GM12878 (cell line): Measurements from ENCODE around the gene SIN3B. TPM values are rescaled to one million over a fixed set of nuclear protein-coding genes. Genes with fewer than 3 reads are reported as not detected.

Experiments used
- ATAC-seq: fragments of 200-7000 bp; cut with Tn5 transposase; 3 replicates; pipeline ENCODE4 v1.9.1; 2020; ENCODE audit warnings: mild to moderate bottlenecking, moderate library complexity
- BruUV-seq: library from RNA; stranded (reverse); fragments of 400-500 nt; replicated peaks from 2 replicates; lab custom pipeline; 2021; lab: Mats Ljungman, UMichigan
- CTCF ChIA-PET: fragments of 300-600 bp; sonication (Branson Sonifier 250); formaldehyde crosslinking; extraction: SDS; loops from one replicate; lab custom pipeline; 2021; ENCODE audit warnings: inconsistent platforms; lab: Yijun Ruan, JAX
- POLR2A ChIA-PET: fragments of 350-600 bp; formaldehyde crosslinking; extraction: SDS; loops from one replicate; lab custom pipeline; 2021; ENCODE audit warnings: inconsistent platforms; lab: Charles Lee
- RAD21 ChIA-PET: fragments of 300-600 bp; sonication (Branson Sonifier 250); formaldehyde crosslinking; loops from one replicate; lab custom pipeline; 2023; ENCODE audit warnings: antibody characterized with exemption; ENCODE audit not compliant: unreplicated experiment; lab: Charles Lee
- SMC1A ChIA-PET: fragments of 300-600 bp; sonication (Branson Sonifier 250); formaldehyde crosslinking; loops from one replicate; lab custom pipeline; 2023; ENCODE audit not compliant: unreplicated experiment, uncharacterized antibody; lab: Charles Lee
- DNase-seq: peaks from one replicate; pipeline ENCODE4 v3.0.0-alpha.2; 2011; ENCODE audit warnings: low read depth, low spot score
- FAIRE-seq: peaks from 3 replicates; lab custom pipeline; 2011; peaks lifted over from hg19 to GRCh38; lab: Jason Lieb, UNC
- H2AFZ ChIP-seq: 2 replicates; pipeline ENCODE4 v1.6.0; 2011; ENCODE audit warnings: low read depth, low read length, control low read depth; ENCODE audit not compliant: control insufficient read depth
- H3K27ac ChIP-seq: 2 replicates; pipeline ENCODE4 v1.5.1; 2011; ENCODE audit warnings: control low read depth; ENCODE audit not compliant: control insufficient read depth, insufficient read depth
- H3K27me3 ChIP-seq, 2 experiments: replicated peaks in 1 of 2; 2 replicates each; pipeline versions ENCODE4 v1.6.0 to v1.6.1; 2011; ENCODE audit warnings: low read length in 1 of 2; ENCODE audit not compliant: control insufficient read depth in 2 of 2, insufficient read depth in 2 of 2
- H3K36me3 ChIP-seq, 2 experiments: 2 replicates each; pipeline ENCODE4 v1.5.1; 2011; ENCODE audit warnings: low read length in 1 of 2; ENCODE audit not compliant: control insufficient read depth in 2 of 2, insufficient read depth in 2 of 2
- H3K4me1 ChIP-seq: 2 replicates; pipeline ENCODE4 v1.6.1; 2011; ENCODE audit warnings: mild to moderate bottlenecking, low read length, moderate library complexity, mixed read lengths; ENCODE audit not compliant: control insufficient read depth, insufficient read depth
- H3K4me2 ChIP-seq: 2 replicates; pipeline ENCODE4 v1.6.0; 2011; ENCODE audit warnings: control low read depth; ENCODE audit not compliant: control insufficient read depth, insufficient read depth
- H3K4me3 ChIP-seq: fragments of 200-600 bp; sonication (generic); 2 replicates; pipeline ENCODE4 v1.5.1; 2016
- H3K79me2 ChIP-seq: 2 replicates; pipeline ENCODE4 v1.6.0; 2011; ENCODE audit warnings: low read length; ENCODE audit not compliant: control insufficient read depth, insufficient read depth
- H3K9ac ChIP-seq: 2 replicates; pipeline ENCODE4 v1.8.0; 2011; ENCODE audit warnings: low read length, control low read depth, mixed read lengths; ENCODE audit not compliant: control insufficient read depth, insufficient read depth
- H3K9me3 ChIP-seq: replicated peaks from 3 replicates; pipeline ENCODE4 v1.5.1; 2011; ENCODE audit warnings: mild to moderate bottlenecking, low read length; ENCODE audit not compliant: control insufficient read depth, insufficient read depth
- H4K20me1 ChIP-seq: 2 replicates; pipeline ENCODE4 v1.6.0; 2011; ENCODE audit not compliant: control insufficient read depth, insufficient read depth
- ASH2L ChIP-seq: fragments of 300-600, 200-600 bp; sonication (generic); IDR thresholded peaks from 2 replicates; pipeline ENCODE4 v1.6.1; 2017; ENCODE audit warnings: low read depth, mild to moderate bottlenecking, borderline replicate concordance
- BCL3 ChIP-seq: IDR thresholded peaks from 2 replicates; pipeline ENCODE4 v1.6.1; 2011; ENCODE audit warnings: borderline replicate concordance, low read depth, mild to moderate bottlenecking, moderate library complexity, low read length; ENCODE audit not compliant: insufficient read depth, poor library complexity, severe bottlenecking
- GATAD2B ChIP-seq: fragments of 450-650 bp; conservative IDR thresholded peaks from 2 replicates; pipeline ENCODE4 v1.6.1; 2017; ENCODE audit warnings: low read depth, mild to moderate bottlenecking, moderate library complexity
- HDAC6 ChIP-seq: fragments of 200-600 bp; sonication (generic); IDR thresholded peaks from one replicate; pipeline ENCODE4 v1.8.0; 2017; ENCODE audit warnings: antibody characterized with exemption; ENCODE audit not compliant: unreplicated experiment
- JUNB ChIP-seq: IDR thresholded peaks from 2 replicates; pipeline ENCODE4 v1.6.1; 2016; ENCODE audit warnings: antibody characterized with exemption, mild to moderate bottlenecking
- MLLT1 ChIP-seq: fragments of 450-650 bp; IDR thresholded peaks from 2 replicates; pipeline ENCODE4 v1.6.1; 2016; ENCODE audit warnings: mild to moderate bottlenecking
- NR2F1 ChIP-seq: fragments of 450-650 bp; conservative IDR thresholded peaks from 2 replicates; pipeline ENCODE4 v1.6.1; 2017; ENCODE audit warnings: mild to moderate bottlenecking
- POU2F2 ChIP-seq: IDR thresholded peaks from 3 replicates; pipeline ENCODE4 v1.6.1; 2011; ENCODE audit warnings: low read depth, mild to moderate bottlenecking, low read length, borderline replicate concordance
- RELA ChIP-seq: fragments of 450-650 bp; IDR thresholded peaks from 2 replicates; pipeline ENCODE4 v1.8.0; 2014; ENCODE audit warnings: borderline replicate concordance; ENCODE audit not compliant: partially characterized antibody
- RFX5 ChIP-seq: IDR thresholded peaks from 2 replicates; pipeline ENCODE4 v1.6.1; 2011; ENCODE audit warnings: low read depth, low read length, improper control_type of control experiment
- SMAD5 ChIP-seq: IDR thresholded peaks from 2 replicates; pipeline ENCODE4 v1.6.1; 2016; ENCODE audit warnings: antibody characterized with exemption, low read depth
- SREBF1 ChIP-seq: IDR thresholded peaks from 2 replicates; pipeline ENCODE4 v1.6.1; 2012; ENCODE audit warnings: mild to moderate bottlenecking, low read length
- ZBED1 ChIP-seq: IDR thresholded peaks from 2 replicates; pipeline ENCODE4 v1.6.1; 2016; ENCODE audit warnings: borderline replicate concordance
- WGBS: methylation state at CpG from one replicate; pipeline ENCODE4 v1.1.6; 2016; ENCODE audit warnings: low lambda C conversion rate; ENCODE audit not compliant: insufficient replicate concordance, insufficient coverage; ENCODE audit errors: missing lambda C conversion rate; 5-methylcytosine and 5-hydroxymethylcytosine counted together
- in situ Hi-C: fragments of 300-500 bp; cut with MboI; formaldehyde crosslinking; loops from 9 replicates; pipeline ENCODE4 v1.14.3; 2018; ENCODE audit warnings: mixed read lengths
- intact Hi-C: fragments of 100-400 bp; cut with micrococcal nuclease; formaldehyde crosslinking; loops from one replicate; pipeline ENCODE4 v1.14.2; 2022; ENCODE audit not compliant: unreplicated experiment
- polyA plus RNA-seq, 11 experiments: library from polyadenylated mRNA; depleted of rRNA in 4 of 11; unstranded in 6 of 11; stranded (reverse) in 5 of 11; fragments of >200 nt; fragmentation: Nextera tagmentation in 4 of 11; fragmentation: Illumina TruSeq in 1 of 11; extraction: Ambion mirVana in 4 of 11; extraction: Trizol in 1 of 11; gene quantifications; 1 replicate in 1 of 11; 2 replicates in 10 of 11; pipeline versions ENCODE4 v1.2.1 to v1.2.3, GENCODE V29; 2011 to 2016; ENCODE audit warnings: inconsistent platforms in 2 of 11, missing spikeins in 2 of 11, low read depth in 1 of 11
- total RNA-seq, 4 experiments: library from RNA; depleted of rRNA in 3 of 4; stranded (reverse); fragments of >200 nt in 3 of 4; fragmentation: Illumina TruSeq in 1 of 4; extraction: Trizol in 1 of 4; gene quantifications; 2 replicates each; pipeline versions ENCODE4 v1.2.1 to v1.2.3, GENCODE V29; 2013 to 2021
- TF ChIP-seq, protein P1 (sequence below): IDR thresholded peaks from 2 replicates; pipeline ENCODE4 v1.6.1; 2011; ENCODE audit warnings: low read depth, low read length, improper control_type of control experiment, borderline replicate concordance
- TF ChIP-seq, protein P2 (sequence below): fragments of 450-650 bp; IDR thresholded peaks from 2 replicates; pipeline ENCODE4 v1.6.1; 2018; ENCODE audit warnings: borderline replicate concordance, mild to moderate bottlenecking; ENCODE audit not compliant: partially characterized antibody
- TF ChIP-seq, protein P3 (sequence below): fragments of 150-350 bp; IDR thresholded peaks from 2 replicates; pipeline ENCODE4 v1.6.1; 2014; ENCODE audit warnings: mild to moderate bottlenecking, low read depth, low read length

The SIN3B gene
- total and polyA plus RNA-seq, 10 of the 15 experiments (the other 5 are each of a cell fraction or from before 2014, with no cell fraction given): 0.68 to 34.5 (median 15.8) TPM

- DNase-seq (no peak), FAIRE-seq (no peak), ATAC-seq (no peak)
- H3K79me2 ChIP-seq: no peaks in the 10 kb centered on the region
- H3K4me2 ChIP-seq: no peak overlapping the region
- WGBS: 92% methylated on average over 16 of the region's 16 CpGs
- H3K27me3 ChIP-seq: no peaks in the 10 kb centered on the region
- ChIA-PET SMC1A (no interaction called here), RAD21 (no interaction called here), CTCF (no interaction called here), POLR2A (no interaction called here)
- no peak overlapping the region for H3K27ac ChIP-seq
- no peak overlapping the region for H3K9ac ChIP-seq
- no peaks in the 10 kb centered on the region for H3K4me1 ChIP-seq
- intact Hi-C loops (no loop called here), in situ Hi-C loops (no loop called here)
- no peak overlapping the region for H3K4me3 ChIP-seq
- no peaks in the 10 kb centered on the region for H4K20me1 ChIP-seq
- H3K36me3 ChIP-seq: no peaks in the 10 kb centered on the region
- TF ChIP-seq SMAD5 (no peak), RFX5 (no peak), ASH2L (no peak), POU2F2 (no peak), HDAC6 (no peak), GATAD2B (no peak), ZBED1 (no peak), JUNB (no peak), SREBF1 (no peak), BCL3 (no peak), MLLT1 (no peak), RELA (no peak), NR2F1 (no peak)
- TF ChIP-seq, protein P1, sequence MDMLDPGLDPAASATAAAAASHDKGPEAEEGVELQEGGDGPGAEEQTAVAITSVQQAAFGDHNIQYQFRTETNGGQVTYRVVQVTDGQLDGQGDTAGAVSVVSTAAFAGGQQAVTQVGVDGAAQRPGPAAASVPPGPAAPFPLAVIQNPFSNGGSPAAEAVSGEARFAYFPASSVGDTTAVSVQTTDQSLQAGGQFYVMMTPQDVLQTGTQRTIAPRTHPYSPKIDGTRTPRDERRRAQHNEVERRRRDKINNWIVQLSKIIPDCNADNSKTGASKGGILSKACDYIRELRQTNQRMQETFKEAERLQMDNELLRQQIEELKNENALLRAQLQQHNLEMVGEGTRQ: no peak
- TF ChIP-seq, protein P2, sequence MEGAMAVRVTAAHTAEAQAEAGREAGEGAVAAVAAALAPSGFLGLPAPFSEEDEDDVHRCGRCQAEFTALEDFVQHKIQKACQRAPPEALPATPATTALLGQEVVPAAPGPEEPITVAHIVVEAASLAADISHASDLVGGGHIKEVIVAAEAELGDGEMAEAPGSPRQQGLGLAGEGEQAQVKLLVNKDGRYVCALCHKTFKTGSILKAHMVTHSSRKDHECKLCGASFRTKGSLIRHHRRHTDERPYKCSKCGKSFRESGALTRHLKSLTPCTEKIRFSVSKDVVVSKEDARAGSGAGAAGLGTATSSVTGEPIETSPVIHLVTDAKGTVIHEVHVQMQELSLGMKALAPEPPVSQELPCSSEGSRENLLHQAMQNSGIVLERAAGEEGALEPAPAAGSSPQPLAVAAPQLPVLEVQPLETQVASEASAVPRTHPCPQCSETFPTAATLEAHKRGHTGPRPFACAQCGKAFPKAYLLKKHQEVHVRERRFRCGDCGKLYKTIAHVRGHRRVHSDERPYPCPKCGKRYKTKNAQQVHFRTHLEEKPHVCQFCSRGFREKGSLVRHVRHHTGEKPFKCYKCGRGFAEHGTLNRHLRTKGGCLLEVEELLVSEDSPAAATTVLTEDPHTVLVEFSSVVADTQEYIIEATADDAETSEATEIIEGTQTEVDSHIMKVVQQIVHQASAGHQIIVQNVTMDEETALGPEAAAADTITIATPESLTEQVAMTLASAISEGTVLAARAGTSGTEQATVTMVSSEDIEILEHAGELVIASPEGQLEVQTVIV: no peak
- TF ChIP-seq, protein P3, sequence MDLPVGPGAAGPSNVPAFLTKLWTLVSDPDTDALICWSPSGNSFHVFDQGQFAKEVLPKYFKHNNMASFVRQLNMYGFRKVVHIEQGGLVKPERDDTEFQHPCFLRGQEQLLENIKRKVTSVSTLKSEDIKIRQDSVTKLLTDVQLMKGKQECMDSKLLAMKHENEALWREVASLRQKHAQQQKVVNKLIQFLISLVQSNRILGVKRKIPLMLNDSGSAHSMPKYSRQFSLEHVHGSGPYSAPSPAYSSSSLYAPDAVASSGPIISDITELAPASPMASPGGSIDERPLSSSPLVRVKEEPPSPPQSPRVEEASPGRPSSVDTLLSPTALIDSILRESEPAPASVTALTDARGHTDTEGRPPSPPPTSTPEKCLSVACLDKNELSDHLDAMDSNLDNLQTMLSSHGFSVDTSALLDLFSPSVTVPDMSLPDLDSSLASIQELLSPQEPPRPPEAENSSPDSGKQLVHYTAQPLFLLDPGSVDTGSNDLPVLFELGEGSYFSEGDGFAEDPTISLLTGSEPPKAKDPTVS: no peak
- no TSS peak for BruUV-seq
- peaks cover 2% of the 10 kb centered on the region; the same call in 1 of the 3 replicates for H3K9me3 ChIP-seq
- H2AFZ ChIP-seq: no peak overlapping the region
Measured at GRCh38 chr19:16799740-16800139, 29.5 kb upstream of the SIN3B start.
